WI38 (cell line): Measurements from ENCODE around the gene ARHGEF17.

Experiments
- H3K4me3 ChIP-seq: 2 replicates; pipeline ENCODE4 v1.5.1; 2011; ENCODE audit warnings: low read depth, mild to moderate bottlenecking, control low read depth, low read length
- TF ChIP-seq, protein P1 (sequence below): IDR thresholded peaks from 2 replicates; pipeline ENCODE4 v1.5.1; 2012; ENCODE audit warnings: low read depth, mild to moderate bottlenecking, control low read depth, low read length

Gene ARHGEF17

DNA sequence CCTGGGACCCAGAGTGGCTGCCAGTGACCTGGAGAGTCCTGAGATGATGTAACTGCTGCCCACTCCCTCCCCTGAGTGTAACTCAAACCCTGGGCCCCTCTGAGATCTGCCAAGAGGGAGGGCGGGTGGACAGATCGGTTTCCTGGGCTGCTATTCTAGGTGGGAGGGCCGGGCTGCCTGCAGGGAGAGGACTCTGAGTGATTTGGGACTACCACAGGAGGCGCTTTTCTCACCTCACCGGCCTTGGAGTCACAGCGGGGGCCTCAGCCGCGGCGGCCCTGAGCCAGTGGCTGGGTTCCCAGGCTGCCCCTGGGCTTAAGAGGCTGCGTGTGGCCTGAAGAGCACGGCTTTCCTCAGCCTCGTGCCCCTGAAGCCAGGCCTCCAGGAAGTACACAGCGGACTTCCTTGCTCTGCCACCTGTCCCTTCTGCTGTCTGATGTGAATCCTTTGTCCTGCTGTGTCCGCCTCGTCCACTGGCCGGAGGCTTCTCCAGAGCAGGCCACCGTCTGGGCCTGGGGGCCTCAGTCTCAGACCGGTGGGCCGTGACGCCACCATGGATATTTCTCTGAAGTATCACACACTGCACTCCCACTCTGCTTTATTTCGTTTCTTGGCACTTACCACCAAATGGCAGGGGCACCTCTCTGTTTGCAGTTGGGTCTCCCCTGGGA is 79.7 kb downstream of the ARHGEF17 start:
- no peak overlapping the region for H3K4me3 ChIP-seq
- TF ChIP-seq, protein P1, sequence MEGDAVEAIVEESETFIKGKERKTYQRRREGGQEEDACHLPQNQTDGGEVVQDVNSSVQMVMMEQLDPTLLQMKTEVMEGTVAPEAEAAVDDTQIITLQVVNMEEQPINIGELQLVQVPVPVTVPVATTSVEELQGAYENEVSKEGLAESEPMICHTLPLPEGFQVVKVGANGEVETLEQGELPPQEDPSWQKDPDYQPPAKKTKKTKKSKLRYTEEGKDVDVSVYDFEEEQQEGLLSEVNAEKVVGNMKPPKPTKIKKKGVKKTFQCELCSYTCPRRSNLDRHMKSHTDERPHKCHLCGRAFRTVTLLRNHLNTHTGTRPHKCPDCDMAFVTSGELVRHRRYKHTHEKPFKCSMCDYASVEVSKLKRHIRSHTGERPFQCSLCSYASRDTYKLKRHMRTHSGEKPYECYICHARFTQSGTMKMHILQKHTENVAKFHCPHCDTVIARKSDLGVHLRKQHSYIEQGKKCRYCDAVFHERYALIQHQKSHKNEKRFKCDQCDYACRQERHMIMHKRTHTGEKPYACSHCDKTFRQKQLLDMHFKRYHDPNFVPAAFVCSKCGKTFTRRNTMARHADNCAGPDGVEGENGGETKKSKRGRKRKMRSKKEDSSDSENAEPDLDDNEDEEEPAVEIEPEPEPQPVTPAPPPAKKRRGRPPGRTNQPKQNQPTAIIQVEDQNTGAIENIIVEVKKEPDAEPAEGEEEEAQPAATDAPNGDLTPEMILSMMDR: no peak

DNA sequence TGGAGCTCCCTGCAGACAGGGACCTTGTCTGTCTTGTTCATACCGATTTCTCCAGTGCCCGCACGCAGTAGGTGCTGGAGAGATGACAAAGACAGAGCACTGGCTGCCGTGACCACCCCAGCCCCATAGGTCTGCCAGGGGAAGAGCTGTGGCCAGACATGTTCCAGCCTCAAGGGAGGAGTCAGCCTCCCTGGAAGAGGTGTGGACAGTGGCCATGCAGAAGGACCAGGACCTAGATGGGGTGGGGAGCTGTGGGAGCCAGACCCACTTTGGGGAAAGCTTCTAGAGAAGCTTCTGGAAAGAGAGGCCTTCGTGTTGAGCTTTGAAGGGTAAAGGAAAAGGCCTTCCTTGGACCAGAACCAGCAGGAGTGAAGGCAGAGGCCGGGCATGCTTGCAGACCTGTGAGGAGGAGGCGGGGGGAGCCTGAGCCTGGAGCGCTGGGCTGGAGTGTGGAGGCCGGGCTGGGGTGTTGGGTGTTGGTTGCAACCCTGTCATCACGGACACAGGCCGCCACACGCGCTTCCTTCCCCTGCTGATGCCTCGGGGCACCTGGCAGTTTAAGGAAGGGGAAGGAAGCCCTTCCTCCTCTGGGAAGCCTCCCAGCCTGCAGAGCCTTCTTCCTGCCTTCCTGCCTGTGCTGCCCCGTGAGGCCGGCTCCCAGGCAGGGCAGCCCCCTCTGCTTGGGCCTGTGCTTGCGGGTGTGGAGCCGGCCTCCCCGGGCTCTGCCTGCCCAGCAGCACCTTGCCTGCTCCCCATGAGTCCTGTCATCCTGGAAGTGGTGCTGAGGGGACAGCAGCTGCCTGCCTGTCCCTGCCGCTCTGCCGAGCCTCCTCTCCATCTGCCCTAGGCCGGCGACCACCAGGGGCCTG is 80.4 kb downstream of the ARHGEF17 start:
- TF ChIP-seq, protein P1: no peak
- no peak overlapping the region for H3K4me3 ChIP-seq

DNA sequence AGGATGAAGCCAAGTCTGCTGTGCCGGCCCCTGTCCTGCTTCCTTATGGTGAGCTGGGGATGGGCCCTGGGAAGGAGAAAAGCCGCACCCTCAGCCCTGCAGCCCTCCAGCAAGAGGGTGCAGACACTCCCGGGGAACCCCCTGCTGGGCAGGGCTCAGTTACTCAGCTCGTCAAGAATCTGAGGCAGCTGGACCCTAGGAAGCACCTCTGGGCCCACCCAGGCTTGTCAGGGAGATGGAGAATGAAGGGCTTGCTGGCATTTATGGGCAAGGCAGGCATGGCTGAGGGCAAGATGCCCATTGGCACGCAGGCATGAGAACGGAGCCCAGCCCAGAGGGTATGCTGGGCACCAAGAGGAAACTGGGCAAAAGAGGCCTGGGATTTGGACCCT is 81.1 kb downstream of the ARHGEF17 start:
- H3K4me3 ChIP-seq: no peak overlapping the region
- TF ChIP-seq, protein P1: no peak

DNA sequence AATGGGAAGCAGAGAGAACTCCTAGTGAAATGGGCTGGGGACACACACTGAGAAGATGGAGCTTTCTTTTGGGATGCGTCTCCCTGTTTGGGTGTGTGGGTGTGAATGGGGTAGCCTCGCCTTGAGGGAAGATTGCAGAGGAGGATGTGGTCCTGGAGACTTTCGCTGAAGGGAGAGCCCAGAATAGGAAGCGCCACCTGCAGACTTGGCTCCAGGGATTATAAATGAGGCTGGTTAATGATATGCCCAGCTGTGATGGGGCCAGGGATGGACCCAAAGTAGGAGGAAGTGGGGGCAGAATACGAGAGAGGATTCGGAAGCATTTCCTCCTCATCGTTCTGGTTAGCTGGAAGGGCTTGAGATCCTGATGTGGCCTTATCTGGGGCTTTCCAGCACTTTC is 81.8 kb downstream of the ARHGEF17 start:
- TF ChIP-seq, protein P1: no peak
- H3K4me3 ChIP-seq: no peak overlapping the region

DNA sequence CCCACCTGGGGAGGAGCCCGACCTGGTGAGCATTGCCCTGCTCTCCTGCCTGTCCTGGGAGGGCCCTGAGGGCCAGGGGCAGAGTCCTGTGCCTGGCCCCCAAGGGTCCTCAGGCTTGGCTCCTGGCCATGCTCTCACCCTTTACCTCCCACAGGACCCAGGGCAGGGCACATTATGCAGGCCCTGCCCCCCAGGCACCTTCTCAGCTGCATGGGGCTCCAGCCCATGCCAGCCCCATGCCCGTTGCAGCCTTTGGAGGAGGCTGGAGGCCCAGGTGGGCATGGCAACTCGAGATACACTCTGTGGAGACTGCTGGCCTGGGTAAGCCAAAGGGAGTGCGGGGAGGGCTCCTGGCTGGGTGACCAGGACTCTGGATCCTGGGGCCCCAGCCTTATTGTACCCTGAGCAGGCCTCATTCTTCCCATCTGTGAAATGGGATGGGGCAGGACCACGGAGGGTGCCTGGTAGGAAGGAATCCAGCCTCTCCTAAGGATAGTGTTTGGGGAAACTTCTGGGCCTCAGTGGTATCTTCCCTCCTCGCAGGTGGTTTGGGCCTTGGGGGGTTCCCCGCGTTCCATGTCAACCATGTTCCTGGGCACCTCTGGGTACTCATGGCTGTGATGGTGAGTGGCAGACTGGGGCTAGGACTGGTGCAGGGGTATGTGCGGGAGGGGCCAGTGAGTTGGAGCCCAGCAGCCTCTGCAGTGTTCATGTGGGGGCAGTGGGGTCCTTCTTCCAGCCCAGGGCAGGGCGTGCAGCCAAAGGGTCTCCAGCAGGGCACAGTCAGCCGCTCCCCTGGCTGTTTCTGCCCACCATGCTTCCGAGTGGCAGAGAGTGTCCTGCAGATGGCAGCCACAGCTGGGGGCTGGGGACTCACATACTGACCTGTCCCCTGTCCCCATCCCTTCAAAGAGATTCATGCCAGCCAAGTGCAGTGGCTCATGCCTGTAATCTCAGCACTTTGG is 82.8 kb downstream of the ARHGEF17 start:
- TF ChIP-seq, protein P1: no peak
- no peak overlapping the region for H3K4me3 ChIP-seq

DNA sequence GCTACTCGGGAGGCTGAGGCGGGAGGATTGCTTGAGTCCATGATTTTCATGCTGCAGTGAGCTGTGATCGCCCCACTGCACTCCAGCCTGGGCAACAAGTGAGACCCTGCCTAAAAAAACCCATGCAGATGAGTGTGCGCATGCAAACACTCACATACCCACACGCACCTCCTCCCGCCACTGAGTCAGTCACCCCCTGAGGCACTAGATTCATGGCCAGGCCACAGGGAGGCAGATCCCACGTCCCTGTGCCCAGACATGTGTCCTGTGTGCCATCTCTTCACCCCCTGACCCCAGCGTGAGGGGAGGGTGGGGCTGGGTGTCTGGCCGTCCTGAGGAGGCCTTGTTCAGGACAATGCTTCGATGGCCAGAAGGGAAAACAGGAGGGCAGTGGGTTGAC is 83.6 kb downstream of the ARHGEF17 start:
- H3K4me3 ChIP-seq: no peak overlapping the region
- TF ChIP-seq, protein P1: no peak
